ENCODE results near the gene EEF1AKMT3.
A peak's percentile ranks its signal among the peaks of the same experiment; 100 is the strongest.

Gene EEF1AKMT3

DNA sequence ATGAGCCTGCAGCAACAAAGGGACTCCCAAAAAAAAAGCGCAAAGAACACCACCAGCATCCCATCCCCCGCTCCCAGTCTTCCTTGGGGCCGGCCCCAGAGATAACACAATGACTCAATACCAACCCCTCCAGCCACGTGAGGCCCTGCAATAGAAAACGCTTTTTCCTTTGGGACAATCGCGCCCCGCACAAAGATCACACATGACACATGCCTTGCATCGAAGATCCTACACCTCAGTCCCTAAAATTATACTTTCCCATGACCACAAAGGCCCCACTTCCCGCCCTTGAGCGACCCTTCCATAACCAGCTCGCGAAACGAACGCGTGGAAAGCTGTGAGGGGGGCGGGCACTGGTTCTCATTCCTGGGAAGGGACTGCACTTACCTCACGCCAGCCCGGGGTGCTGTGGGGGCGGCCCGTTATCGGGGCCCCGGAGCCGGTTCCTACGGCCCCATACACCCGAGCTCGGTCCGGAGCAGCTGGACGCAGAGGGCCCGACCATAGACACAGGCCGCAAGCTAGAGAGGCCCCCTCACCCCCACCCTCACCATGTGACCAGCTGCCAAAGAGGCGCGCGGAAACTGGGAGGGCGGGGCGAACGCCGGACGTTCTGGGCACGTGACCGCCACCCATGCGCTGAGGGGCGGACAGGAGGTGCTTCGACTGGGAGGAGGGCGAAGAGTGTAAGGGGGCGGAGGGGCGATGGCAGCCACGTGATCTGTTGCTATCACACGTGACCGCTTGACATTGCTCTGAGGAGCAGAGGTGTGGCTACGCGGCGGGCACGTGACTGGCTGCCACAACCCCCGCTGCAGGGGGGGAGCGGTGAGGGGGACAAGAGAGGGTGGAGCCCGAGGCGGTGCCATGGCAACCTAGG is 20.4 kb upstream of the EEF1AKMT3 start, which contains the start of gene CDK4:
TSS of gene CDK4 (minus strand) at position 523 of the 880 bp plus-strand sequence. CDS start 593 bp downstream, outside the sequence.
- peaks cover 43 to 63% (median 51%) of the 10 kb centered on the region in 10 experiments for H3K4me1 ChIP-seq

DNA sequence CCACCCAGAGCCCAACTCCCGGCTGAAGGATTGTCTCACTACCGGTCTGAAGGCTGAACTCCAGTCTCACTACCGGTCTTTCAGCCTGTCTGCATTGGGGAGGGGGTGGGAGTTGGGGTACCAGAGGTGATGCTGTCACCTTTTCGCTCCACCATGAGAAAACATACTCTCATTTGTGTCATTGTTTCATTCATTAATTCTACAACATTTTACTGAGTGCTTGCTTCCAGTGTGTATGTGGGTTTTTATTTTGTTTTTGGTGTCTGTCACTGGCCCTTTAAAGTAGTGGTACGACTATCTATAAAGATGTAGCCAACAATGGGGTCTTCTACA is 19.8 kb upstream of the EEF1AKMT3 start:
- Histone ChIP-seq H3K27me3 (peaks cover 26 to 50% (median 48%) of the 10 kb centered on the region in 11 experiments), H4K20me1 (peaks cover 0 to 51% (median 12%) of the 10 kb centered on the region in 11 experiments; a peak in 13 of 22 replicates), H3K4me3 (peak overlapping the region; percentile 35 to 88 (median 68); a peak in 17 of 20 replicates), H3K27ac (peak overlapping the region in 7 of 11 experiments; percentile 22 to 96 (median 43); a peak in 9 of 22 replicates), H3K36me3 (peaks cover 35 to 38% (median 36%) of the 10 kb centered on the region in 11 experiments), H3K4me2 (peak overlapping the region; percentile 68 to 99 (median 76)), H3K4me1 (peaks cover 43 to 65% (median 51%) of the 10 kb centered on the region in 10 experiments), H3K9me3 (replicated peaks in 1 of 11) (no peaks in the 10 kb centered on the region), H3K9ac (peak overlapping the region in 7 of 11 experiments; percentile 5 to 55 (median 43); a peak in 8 of 22 replicates)
- no peak for TF ChIP-seq Cebpa-rat (IDR thresholded peaks at IDR 0.05)

More for the DNA sequence above, 20.4 kb upstream of the EEF1AKMT3 start, which contains the start of gene CDK4:
- Histone ChIP-seq H3K4me3 (peak within 1 kb of the TSS; percentile 75 to 96 (median 82)), H3K4me2 (peak within 1 kb of the TSS; percentile 87 to 99 (median 97)), H3K9ac (peak within 1 kb of the TSS; percentile 88 to 98 (median 94)), H4K20me1 (peaks cover 0 to 57% (median 12%) of the 10 kb centered on the region in 11 experiments; a peak in 13 of 22 replicates), H3K27me3 (peaks cover 20 to 43% (median 42%) of the 10 kb centered on the region in 11 experiments), H3K27ac (peak within 1 kb of the TSS; percentile 86 to 98 (median 94)), H3K36me3 (peaks cover 40 to 44% (median 42%) of the 10 kb centered on the region in 11 experiments), H3K9me3 (replicated peaks in 1 of 11) (no peaks in the 10 kb centered on the region)
- TF ChIP-seq Cebpa-rat (IDR thresholded peaks at IDR 0.05), result no peak

DNA sequence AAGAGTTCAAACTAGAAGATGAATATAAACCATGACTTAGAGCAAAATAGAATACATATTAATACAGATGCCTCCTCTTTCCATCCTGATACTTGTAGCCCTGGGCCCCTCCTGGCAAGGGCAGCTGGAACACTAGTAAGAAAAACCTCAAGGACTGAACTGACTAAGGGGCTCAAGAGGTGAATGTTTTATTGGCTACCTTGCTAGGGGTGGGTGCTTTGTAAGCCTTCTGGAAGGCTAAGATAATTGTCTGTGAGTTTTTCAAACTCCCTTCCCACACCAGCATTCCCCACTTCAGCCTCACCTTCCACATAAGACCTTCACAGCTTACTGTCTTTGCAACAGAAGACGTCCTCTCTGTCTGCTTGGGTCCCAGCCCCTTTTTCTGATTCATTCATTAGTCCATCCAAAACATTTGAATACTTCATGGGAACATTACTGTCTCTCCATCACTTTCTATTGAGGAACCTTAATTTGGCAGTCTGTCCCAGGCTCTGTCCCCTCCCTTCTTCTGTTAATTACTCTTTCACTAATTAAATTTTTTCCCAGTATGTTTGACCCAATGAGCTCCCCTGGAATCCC is 18.6 kb upstream of the EEF1AKMT3 start:
- H3K4me2 ChIP-seq, result peak overlapping the region; percentile 66 to 99 (median 83); a peak in 20 of 22 replicates
- TF ChIP-seq Cebpa-rat (IDR thresholded peaks at IDR 0.05), result no peak
- peak overlapping the region in 3 of 10 experiments; percentile 61 to 78 (median 69); a peak in 6 of 20 replicates for H3K4me3 ChIP-seq
- no peak overlapping the region for H3K27ac ChIP-seq
- peaks cover 43 to 65% (median 51%) of the 10 kb centered on the region in 10 experiments for H3K4me1 ChIP-seq
- H3K9ac ChIP-seq, result no peak overlapping the region
- H3K9me3 ChIP-seq (replicated peaks in 1 of 11), result no peaks in the 10 kb centered on the region
- H3K36me3 ChIP-seq, result peaks cover 23 to 36% (median 24%) of the 10 kb centered on the region in 11 experiments
- H4K20me1 ChIP-seq, result peaks cover 0 to 43% (median 12%) of the 10 kb centered on the region in 11 experiments; a peak in 15 of 22 replicates
- H3K27me3 ChIP-seq, result peaks cover 38 to 62% (median 60%) of the 10 kb centered on the region in 11 experiments

DNA sequence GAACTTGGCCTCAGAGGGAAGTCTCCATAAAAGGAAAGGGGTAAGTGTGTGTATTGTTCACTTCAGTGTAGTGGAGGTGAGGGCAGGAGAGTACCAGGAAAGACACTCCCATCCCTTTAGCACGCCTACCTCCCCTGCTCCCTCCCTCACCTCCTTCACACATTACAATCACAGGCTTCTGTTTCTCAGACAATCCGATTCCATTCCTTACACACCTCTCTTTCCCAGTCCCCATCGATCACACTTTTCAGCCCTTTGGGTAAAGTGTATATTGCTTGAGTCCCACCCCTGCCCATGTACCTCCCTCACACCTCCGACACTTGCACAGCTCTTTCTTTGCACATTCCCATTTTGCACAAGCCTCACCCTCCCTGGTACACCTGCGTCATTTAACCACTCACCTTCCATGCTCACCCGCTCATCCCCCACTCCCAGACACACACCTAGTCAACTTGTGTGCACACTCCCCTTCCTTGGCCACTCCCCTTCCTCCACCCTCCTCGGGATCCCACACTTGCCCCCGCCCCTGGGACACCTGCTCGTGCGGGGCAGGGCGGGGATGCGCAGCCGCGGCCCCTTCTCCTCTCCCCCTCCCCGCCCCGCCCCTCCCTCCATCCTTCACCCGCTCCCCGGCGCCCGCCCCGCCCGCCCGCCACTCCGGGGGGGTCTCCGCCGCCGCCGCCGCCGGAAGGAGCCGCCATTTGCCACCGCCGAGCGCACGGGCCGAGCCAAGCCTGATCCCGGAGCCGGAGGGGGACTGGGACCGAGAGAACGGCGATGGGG is 17.8 kb upstream of the EEF1AKMT3 start, which contains the start of gene MARCHF9:
TSS of gene MARCHF9 (plus strand) at position 693 of the 783 bp plus-strand sequence. CDS start 426 bp downstream, outside the sequence.
- H3K4me1 ChIP-seq, result peaks cover 43 to 59% (median 51%) of the 10 kb centered on the region in 10 experiments
- peaks cover 39 to 66% (median 66%) of the 10 kb centered on the region in 11 experiments for H3K27me3 ChIP-seq
- peak within 1 kb of the TSS; percentile 50 to 87 (median 73) for H3K9ac ChIP-seq
- no peak for TF ChIP-seq Cebpa-rat (IDR thresholded peaks at IDR 0.05)
- H3K4me3 ChIP-seq, result peak within 1 kb of the TSS; percentile 60 to 84 (median 69)
- peaks cover 16 to 33% (median 16%) of the 10 kb centered on the region in 11 experiments for H3K36me3 ChIP-seq
- H3K27ac ChIP-seq, result peak within 1 kb of the TSS in 5 of 11 experiments; percentile 7 to 67 (median 52); a peak in 9 of 22 replicates
- peaks cover under 1 to 42% (median 13%) of the 10 kb centered on the region in 11 experiments; a peak in 15 of 22 replicates for H4K20me1 ChIP-seq
- H3K4me2 ChIP-seq, result peak within 1 kb of the TSS; percentile 93 to 100 (median 99)
- H3K9me3 ChIP-seq (replicated peaks in 1 of 11), result no peaks in the 10 kb centered on the region

DNA sequence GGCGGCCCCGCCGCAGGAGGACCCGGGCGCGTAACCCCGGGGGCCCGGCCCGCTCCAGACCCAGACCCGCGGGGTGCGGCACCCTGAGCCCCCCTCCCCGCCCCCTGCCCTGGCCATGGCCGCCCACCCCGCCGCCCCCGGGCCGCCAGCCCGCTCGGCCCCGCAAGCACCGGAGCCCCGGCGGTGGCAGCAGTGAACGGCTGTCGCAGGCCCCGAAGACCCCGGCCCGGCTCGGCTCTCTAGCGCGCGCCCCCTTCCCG is 17.3 kb upstream of the EEF1AKMT3 start:
- Histone ChIP-seq H3K9ac (peak overlapping the region in 8 of 11 experiments; percentile 45 to 82 (median 54); a peak in 7 of 22 replicates), H3K27ac (no peak overlapping the region; a peak in 1 of 22 replicates), H3K4me3 (peak overlapping the region; percentile 60 to 84 (median 69)), H3K27me3 (peaks cover 39 to 66% (median 66%) of the 10 kb centered on the region in 11 experiments), H4K20me1 (peaks cover 3 to 40% (median 18%) of the 10 kb centered on the region in 11 experiments; a peak in 15 of 22 replicates), H3K4me1 (peaks cover 43 to 54% (median 50%) of the 10 kb centered on the region in 10 experiments), H3K9me3 (replicated peaks in 1 of 11) (no peaks in the 10 kb centered on the region), H3K4me2 (peak overlapping the region in 10 of 11 experiments; percentile 66 to 100 (median 98); a peak in 14 of 22 replicates), H3K36me3 (peaks cover 10 to 27% (median 11%) of the 10 kb centered on the region in 11 experiments)
- TF ChIP-seq Cebpa-rat (IDR thresholded peaks at IDR 0.05), result no peak

DNA sequence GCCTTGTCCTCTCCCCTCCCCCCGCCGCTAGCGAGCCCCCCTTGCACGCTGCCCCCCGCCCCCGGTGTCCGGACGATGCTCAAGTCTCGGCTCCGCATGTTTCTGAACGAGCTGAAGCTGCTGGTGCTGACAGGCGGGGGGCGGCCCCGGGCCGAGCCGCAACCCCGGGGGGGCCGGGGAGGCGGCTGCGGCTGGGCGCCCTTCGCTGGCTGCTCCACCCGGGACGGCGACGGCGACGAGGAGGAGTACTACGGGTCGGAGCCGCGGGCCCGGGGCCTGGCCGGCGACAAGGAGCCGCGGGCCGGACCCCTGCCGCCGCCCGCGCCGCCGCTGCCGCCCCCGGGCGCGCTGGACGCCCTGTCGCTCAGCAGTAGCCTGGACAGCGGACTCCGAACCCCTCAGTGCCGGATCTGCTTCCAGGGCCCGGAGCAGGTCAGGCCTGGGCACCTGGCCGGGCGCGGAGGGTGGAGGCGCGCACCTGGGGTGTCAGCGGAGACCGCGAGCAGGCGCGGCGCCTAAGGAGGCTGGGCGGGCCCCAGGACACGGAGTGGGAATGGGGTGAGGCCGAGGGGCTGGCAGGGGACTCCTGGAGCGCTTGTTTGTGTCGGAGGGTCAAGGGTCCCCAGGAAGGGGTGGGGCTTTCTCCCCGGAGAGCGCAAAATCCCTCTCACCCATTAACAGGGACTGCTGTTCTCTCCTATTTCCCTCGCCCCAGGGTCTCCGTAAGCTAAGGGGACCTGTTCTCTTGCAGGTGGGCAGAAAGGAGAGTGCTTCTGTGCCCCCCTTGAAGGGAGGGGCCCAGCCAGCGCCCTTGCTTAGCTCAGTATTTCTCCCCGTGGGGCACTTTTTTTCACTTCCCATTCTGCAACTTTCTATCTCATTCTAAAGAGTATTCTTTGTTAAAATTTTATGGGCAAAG is 16.7 kb upstream of the EEF1AKMT3 start:
- H4K20me1 ChIP-seq, result peaks cover 3 to 40% (median 20%) of the 10 kb centered on the region in 11 experiments; a peak in 15 of 22 replicates
- peak overlapping the region; percentile 60 to 84 (median 69) for H3K4me3 ChIP-seq
- H3K4me1 ChIP-seq, result peaks cover 38 to 48% (median 44%) of the 10 kb centered on the region in 10 experiments
- H3K9me3 ChIP-seq (replicated peaks in 1 of 11), result no peaks in the 10 kb centered on the region
- peaks cover 5 to 22% (median 5%) of the 10 kb centered on the region in 11 experiments for H3K36me3 ChIP-seq
- peak overlapping the region; percentile 93 to 100 (median 99) for H3K4me2 ChIP-seq
- no peak for TF ChIP-seq Cebpa-rat (IDR thresholded peaks at IDR 0.05)
- H3K27me3 ChIP-seq, result peaks cover 39 to 71% (median 66%) of the 10 kb centered on the region in 11 experiments
- peak overlapping the region; percentile 50 to 87 (median 73) for H3K9ac ChIP-seq
- H3K27ac ChIP-seq, result peak overlapping the region in 5 of 11 experiments; percentile 7 to 67 (median 52); a peak in 9 of 22 replicates

Data from BLaER1 treated with 17β-estradiol and CSF1 and Interleukin-3, amounts not matched to agents 10 nM and 100 nM (cell line).